ENCODE results near the gene CD48. TPM values are rescaled to one million over a fixed set of nuclear protein-coding genes. Genes with fewer than 3 reads are reported as not detected.

The CD48 gene
- total and polyA plus RNA-seq, 2 experiments from 2014 or later: not detected

- 3% methylated on average over 5 of the region's 5 CpGs for WGBS, 2 experiments (ENCODE audit: low coverage in 1 of 2, low lambda C conversion rate in 2 of 2, missing lambda C conversion rate in 2 of 2)
- no peak for DNase-seq
Measured at GRCh38 chr1:160752924-160753323, 41.3 kb upstream of the CD48 start.

GRCh38 chr1:160752406-160752805 is 40.8 kb upstream of the CD48 start:
- Histone ChIP-seq H2AFZ (no peak overlapping the region), H3K4me1 (ENCODE audit: insufficient read depth) (no peaks in the 10 kb centered on the region), H3K79me2 (ENCODE audit: insufficient read depth) (no peaks in the 10 kb centered on the region), H3K27ac (no peak overlapping the region), H4K20me1 (ENCODE audit: insufficient read depth) (no peaks in the 10 kb centered on the region), H3K27me3 (replicated peaks; ENCODE audit: insufficient read depth) (no peaks in the 10 kb centered on the region), H3F3A (ENCODE audit: insufficient read depth) (no peaks in the 10 kb centered on the region), H3K4me2 (ENCODE audit: unreplicated experiment) (no peak overlapping the region), H3K9me3 (ENCODE audit: low read depth) (no peaks in the 10 kb centered on the region), H3K9me2 (ENCODE audit: insufficient read depth) (no peaks in the 10 kb centered on the region), H3K36me3 (ENCODE audit: low read depth) (no peaks in the 10 kb centered on the region), H3K4me3 (no peak overlapping the region), H3K9ac (no peak overlapping the region)
- TF ChIP-seq EZH2 (IDR thresholded peaks at IDR 0.05; ENCODE audit: insufficient read depth, poor library complexity, severe bottlenecking): no peak
- TF ChIP-seq EZH2phosphoT487 (IDR thresholded peaks at IDR 0.05; ENCODE audit: insufficient read depth, low read depth): no peak
- DNase-seq: no peak
- WGBS, 2 experiments (ENCODE audit: low coverage in 1 of 2, low lambda C conversion rate in 2 of 2, missing lambda C conversion rate in 2 of 2): 11 to 17% methylated on average over 3 of the region's 3 CpGs
- in situ Hi-C loops (cut with MboI): no loop called here

More at GRCh38 chr1:160752924-160753323, 41.3 kb upstream of the CD48 start:
- Histone ChIP-seq H3K9me2 (ENCODE audit: insufficient read depth) (no peaks in the 10 kb centered on the region), H3K79me2 (ENCODE audit: insufficient read depth) (no peaks in the 10 kb centered on the region), H4K20me1 (ENCODE audit: insufficient read depth) (no peaks in the 10 kb centered on the region), H3F3A (ENCODE audit: insufficient read depth) (no peaks in the 10 kb centered on the region), H3K4me2 (ENCODE audit: unreplicated experiment) (no peak overlapping the region), H2AFZ (no peak overlapping the region), H3K4me3 (no peak overlapping the region), H3K27ac (no peak overlapping the region), H3K27me3 (replicated peaks; ENCODE audit: insufficient read depth) (no peaks in the 10 kb centered on the region), H3K4me1 (ENCODE audit: insufficient read depth) (no peaks in the 10 kb centered on the region), H3K9ac (no peak overlapping the region), H3K9me3 (ENCODE audit: low read depth) (no peaks in the 10 kb centered on the region), H3K36me3 (ENCODE audit: low read depth) (no peaks in the 10 kb centered on the region)
- TF ChIP-seq EZH2 (IDR thresholded peaks at IDR 0.05; ENCODE audit: insufficient read depth, poor library complexity, severe bottlenecking) (no peak), EZH2phosphoT487 (IDR thresholded peaks at IDR 0.05; ENCODE audit: insufficient read depth, low read depth) (no peak)
- in situ Hi-C loops (cut with MboI): no loop called here

GRCh38 chr1:160750608-160751007 is 39.0 kb upstream of the CD48 start:
- no peak overlapping the region for H3K4me2 ChIP-seq (ENCODE audit: unreplicated experiment)
- H4K20me1 ChIP-seq (ENCODE audit: insufficient read depth): no peaks in the 10 kb centered on the region
- no peaks in the 10 kb centered on the region for H3K27me3 ChIP-seq (replicated peaks; ENCODE audit: insufficient read depth)
- no peaks in the 10 kb centered on the region for H3K4me1 ChIP-seq (ENCODE audit: insufficient read depth)
- no peaks in the 10 kb centered on the region for H3K36me3 ChIP-seq (ENCODE audit: low read depth)
- in situ Hi-C loops (cut with MboI): no loop called here
- H3K79me2 ChIP-seq (ENCODE audit: insufficient read depth): no peaks in the 10 kb centered on the region
- TF ChIP-seq EZH2 (IDR thresholded peaks at IDR 0.05; ENCODE audit: insufficient read depth, poor library complexity, severe bottlenecking) (no peak), EZH2phosphoT487 (IDR thresholded peaks at IDR 0.05; ENCODE audit: insufficient read depth, low read depth) (no peak)
- no peak for DNase-seq
- no peak overlapping the region for H3K27ac ChIP-seq
- no peaks in the 10 kb centered on the region for H3F3A ChIP-seq (ENCODE audit: insufficient read depth)
- H3K9me2 ChIP-seq (ENCODE audit: insufficient read depth): no peaks in the 10 kb centered on the region
- no peak overlapping the region for H2AFZ ChIP-seq
- 17 to 26% methylated on average over 2 of the region's 2 CpGs for WGBS, 2 experiments (ENCODE audit: low coverage in 1 of 2, low lambda C conversion rate in 2 of 2, missing lambda C conversion rate in 2 of 2)
- H3K4me3 ChIP-seq: no peak overlapping the region
- no peak overlapping the region for H3K9ac ChIP-seq
- no peaks in the 10 kb centered on the region for H3K9me3 ChIP-seq (ENCODE audit: low read depth)

GRCh38 chr1:160748878-160749269 is 37.3 kb upstream of the CD48 start:
- 47 to 50% methylated on average over 1 of the region's 1 CpG for WGBS, 2 experiments (ENCODE audit: low coverage in 1 of 2, low lambda C conversion rate in 2 of 2, missing lambda C conversion rate in 2 of 2)

More at GRCh38 chr1:160748878-160749269, 37.3 kb upstream of the CD48 start:
- Histone ChIP-seq H3K27me3 (replicated peaks; ENCODE audit: insufficient read depth) (no peaks in the 10 kb centered on the region; the same call in 1 of the 2 replicates), H3K9me2 (ENCODE audit: insufficient read depth) (no peaks in the 10 kb centered on the region), H3K79me2 (ENCODE audit: insufficient read depth) (no peaks in the 10 kb centered on the region), H4K20me1 (ENCODE audit: insufficient read depth) (no peaks in the 10 kb centered on the region), H3K9me3 (ENCODE audit: low read depth) (no peaks in the 10 kb centered on the region), H3K4me2 (ENCODE audit: unreplicated experiment) (no peak overlapping the region), H3K4me1 (ENCODE audit: insufficient read depth) (no peaks in the 10 kb centered on the region), H3K36me3 (ENCODE audit: low read depth) (no peaks in the 10 kb centered on the region), H3K4me3 (no peak overlapping the region), H3K9ac (no peak overlapping the region), H3F3A (ENCODE audit: insufficient read depth) (no peaks in the 10 kb centered on the region), H2AFZ (no peak overlapping the region), H3K27ac (no peak overlapping the region)
- peak; percentile 16 for DNase-seq
- TF ChIP-seq EZH2phosphoT487 (IDR thresholded peaks at IDR 0.05; ENCODE audit: insufficient read depth, low read depth): no peak
- no peak for TF ChIP-seq EZH2 (IDR thresholded peaks at IDR 0.05; ENCODE audit: insufficient read depth, poor library complexity, severe bottlenecking)
- in situ Hi-C loops (cut with MboI): no loop called here
